OCI-LY1 (cell line): Measurements from ENCODE around the gene PPBP.

Experiments used
- EZH2 ChIP-seq: fragments of 200-600 bp; sonication (generic), shearing (Covaris generic); IDR thresholded peaks from 2 replicates; pipeline ENCODE4 v1.8.0; 2017; ENCODE audit warnings: borderline replicate concordance, mixed run types, mild to moderate bottlenecking, antibody characterized with exemption, low read length, moderate library complexity, mixed read lengths
- TF ChIP-seq, protein P1 (sequence below): fragments of 200-600 bp; sonication (generic), shearing (Covaris generic); IDR thresholded peaks from 2 replicates; pipeline ENCODE4 v1.5.1; 2017; ENCODE audit warnings: mild to moderate bottlenecking, antibody characterized with exemption, low read length, moderate library complexity, mixed read lengths

DNA sequence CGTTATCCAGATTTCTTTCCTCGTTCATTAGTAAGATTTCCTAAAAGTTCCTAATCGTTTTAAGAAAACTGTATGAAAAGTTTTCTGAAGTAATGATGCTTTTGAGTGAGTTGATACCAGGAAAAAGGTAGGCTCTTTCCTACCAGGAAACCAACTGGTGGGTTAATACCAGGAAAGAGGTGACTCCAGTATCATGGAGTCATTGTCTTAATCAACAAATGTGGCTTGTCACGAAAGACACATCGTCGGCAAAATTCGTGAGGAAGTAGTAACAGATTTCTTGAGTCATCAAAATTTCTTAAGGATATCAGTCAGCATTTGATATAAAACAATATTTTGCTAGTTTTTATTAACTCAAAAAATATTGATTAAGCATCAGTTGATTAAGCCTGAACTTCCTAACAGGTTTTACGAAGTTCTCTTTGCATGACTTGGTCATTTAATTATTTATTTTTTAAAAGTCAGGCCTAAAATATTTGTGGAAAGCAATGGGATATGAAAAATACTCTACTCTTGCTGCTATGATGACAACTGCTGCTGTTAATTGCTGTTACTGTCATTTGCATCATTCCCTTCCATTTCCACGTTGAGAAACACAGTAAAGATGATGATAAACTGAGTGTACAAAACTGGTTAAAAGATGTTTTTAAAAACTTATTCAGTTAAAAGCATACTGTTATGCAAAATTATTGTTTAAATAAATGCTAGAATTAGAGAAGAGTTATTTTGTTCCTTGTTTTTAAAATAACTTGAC lies 3.2 kb upstream of the PPBP start:
- TF ChIP-seq, protein P1, sequence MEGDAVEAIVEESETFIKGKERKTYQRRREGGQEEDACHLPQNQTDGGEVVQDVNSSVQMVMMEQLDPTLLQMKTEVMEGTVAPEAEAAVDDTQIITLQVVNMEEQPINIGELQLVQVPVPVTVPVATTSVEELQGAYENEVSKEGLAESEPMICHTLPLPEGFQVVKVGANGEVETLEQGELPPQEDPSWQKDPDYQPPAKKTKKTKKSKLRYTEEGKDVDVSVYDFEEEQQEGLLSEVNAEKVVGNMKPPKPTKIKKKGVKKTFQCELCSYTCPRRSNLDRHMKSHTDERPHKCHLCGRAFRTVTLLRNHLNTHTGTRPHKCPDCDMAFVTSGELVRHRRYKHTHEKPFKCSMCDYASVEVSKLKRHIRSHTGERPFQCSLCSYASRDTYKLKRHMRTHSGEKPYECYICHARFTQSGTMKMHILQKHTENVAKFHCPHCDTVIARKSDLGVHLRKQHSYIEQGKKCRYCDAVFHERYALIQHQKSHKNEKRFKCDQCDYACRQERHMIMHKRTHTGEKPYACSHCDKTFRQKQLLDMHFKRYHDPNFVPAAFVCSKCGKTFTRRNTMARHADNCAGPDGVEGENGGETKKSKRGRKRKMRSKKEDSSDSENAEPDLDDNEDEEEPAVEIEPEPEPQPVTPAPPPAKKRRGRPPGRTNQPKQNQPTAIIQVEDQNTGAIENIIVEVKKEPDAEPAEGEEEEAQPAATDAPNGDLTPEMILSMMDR: no peak
- no peak for TF ChIP-seq EZH2
